ENCODE results near the gene BPTF. TPM values are rescaled to one million over a fixed set of nuclear protein-coding genes. Genes with fewer than 3 reads are reported as not detected.
"Not testable (repeated sequence)": the region's sequence is repeated elsewhere in the genome, so short reads cannot be mapped to it uniquely, and the experiment has no call there.

BPTF gene
- polyA plus RNA-seq, 1 donor = 145 TPM

- no peak for DNase-seq
These were observed 148.9 kb downstream of the BPTF start for GRCh38 chr17:67974185-67974584.

DNA sequence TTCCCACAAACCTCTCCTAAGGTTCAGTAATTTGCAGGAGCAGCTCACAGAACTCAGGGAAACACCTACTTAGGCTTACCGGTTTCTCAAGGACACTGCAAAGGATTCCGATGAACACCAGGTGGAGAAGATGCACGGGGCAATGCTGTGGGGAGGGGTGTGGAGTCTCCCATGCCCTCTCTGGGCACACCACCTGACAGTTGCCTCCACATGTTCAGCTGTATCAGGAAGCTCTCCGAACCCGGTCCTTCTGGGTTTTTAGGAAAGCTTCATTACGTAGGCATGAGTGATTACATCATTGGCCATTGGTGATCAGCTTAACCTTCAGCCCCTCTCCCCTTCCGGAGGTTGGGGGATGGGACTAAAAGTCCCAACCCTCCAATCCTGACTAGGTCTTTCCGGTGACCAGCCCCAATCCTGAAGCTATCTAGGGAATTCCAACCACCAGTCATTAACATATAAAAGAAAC is 149.3 kb downstream of the BPTF start:
- no peak for DNase-seq

DNA sequence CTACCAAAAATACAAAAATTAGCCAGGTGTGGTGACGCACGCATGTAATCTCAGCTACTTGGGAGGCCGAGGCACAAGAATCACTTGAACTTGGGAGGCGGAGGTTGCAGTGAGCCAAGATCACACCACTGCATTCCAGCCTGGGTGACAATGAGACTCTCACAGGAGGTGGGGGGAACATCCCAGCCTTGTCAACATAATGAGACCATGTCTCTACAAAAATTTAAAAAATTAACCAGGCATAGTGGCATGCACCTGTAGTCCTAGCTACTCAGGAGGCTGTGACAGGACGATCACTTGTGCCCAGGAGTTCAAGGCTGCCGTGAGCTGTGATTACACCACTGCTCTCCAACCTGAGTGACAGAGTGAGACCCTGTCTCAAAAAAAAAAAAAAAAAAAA is 151.0 kb downstream of the BPTF start:
- DNase-seq = not testable (repeated sequence)

DNA sequence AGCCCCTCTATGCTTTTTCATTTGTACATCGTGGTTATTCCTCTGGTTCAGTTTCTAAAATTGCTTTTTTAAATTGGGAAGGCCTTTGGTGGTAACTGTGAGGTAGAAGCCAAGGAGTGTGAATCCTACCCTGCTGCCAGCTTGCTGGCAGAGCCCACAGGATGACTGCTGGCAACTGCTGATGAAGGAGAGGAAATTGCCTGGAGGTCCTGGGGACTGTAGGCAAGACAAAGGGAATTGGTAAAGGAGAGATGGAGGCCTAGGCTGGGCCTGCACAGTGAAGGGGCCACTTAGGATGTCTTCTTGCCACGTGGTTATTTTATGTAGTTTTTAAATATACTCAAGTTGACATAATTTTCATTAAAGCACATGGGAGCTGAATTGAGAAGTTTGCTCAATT is 155.2 kb downstream of the BPTF start:
- no peak for DNase-seq

GRCh38 chr17:67980883-67981282 is 155.6 kb downstream of the BPTF start:
- DNase-seq = not testable (repeated sequence)

GRCh38 chr17:67982034-67982640 is 156.8 kb downstream of the BPTF start:
- peak; percentile 58 for DNase-seq

GRCh38 chr17:67982686-67983382 is 157.5 kb downstream of the BPTF start:
- DNase-seq = no peak

GRCh38 chr17:67983383-67983688 is 158.0 kb downstream of the BPTF start:
- no peak for DNase-seq

GRCh38 chr17:67990909-67991308 is 165.6 kb downstream of the BPTF start:
- DNase-seq = no peak

GRCh38 chr17:67992548-67993152 is 167.3 kb downstream of the BPTF start:
- no peak for DNase-seq

GRCh38 chr17:67993153-67993997 is 168.1 kb downstream of the BPTF start:
- peak; percentile 83 for DNase-seq

DNA sequence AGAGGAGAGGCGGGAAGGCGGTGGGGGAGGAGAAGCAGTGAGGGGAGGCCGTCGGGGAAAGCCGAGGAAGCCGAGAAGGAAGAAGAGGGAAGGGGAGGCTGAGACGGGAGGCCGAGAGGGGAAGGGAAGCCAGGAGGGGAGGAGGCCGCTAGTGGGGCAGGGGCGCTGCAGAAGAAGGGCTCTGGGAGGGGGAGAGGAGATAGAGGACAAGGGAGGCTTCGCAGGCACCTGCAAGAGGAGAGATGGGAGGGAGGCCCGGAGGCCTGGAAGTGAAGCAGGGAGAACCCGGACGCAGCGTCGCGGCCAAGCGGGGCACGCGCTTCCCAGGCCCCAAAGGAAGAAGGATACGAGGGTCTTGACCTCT is 168.7 kb downstream of the BPTF start:
- DNase-seq = no peak

- DNase-seq = no peak
These were observed 169.7 kb downstream of the BPTF start for GRCh38 chr17:67994817-67995569.

GRCh38 chr17:67995570-67996263 is 170.4 kb downstream of the BPTF start:
- DNase-seq = no peak

DNA sequence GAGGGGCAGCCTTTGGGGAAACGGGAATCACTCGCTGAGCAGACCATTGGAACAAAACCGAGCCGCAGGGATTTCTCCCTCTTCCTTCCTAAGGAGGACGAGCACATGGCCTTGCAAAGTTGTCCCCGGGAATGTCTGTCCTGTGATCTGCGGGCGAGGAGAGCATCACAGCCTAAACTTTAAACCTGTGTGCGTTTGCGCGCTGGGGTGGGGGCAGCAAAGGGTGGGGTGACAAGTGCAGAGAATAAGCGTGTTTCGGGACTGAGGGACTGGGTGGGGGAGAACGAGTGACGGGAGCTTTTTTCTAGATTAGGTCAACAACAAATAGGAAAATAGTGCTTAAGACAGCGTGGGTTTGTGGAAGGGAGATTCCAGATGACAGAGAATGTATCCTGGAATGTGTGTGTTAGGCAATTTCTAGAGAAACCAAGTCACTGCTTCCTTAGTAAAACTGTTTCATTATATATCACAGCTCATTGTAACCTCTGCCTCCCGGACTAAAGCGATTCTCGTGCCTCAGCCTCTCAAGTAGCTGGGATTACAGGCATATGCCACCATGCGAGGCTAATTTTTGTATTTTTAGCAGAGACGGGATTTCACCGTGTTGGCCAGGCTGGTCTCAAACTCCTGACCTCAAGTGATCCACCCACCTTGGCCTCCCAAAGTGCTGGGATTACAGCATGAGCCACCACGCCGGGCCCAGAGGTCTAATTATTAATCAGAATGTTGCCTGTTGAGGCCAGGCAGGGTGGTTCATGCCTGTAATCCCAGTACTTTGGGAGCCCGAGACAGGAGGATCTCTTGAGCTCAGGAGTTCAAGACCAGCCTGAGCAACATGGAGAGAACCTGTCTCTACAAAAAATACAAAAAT is 171.2 kb downstream of the BPTF start, which contains the start of gene C17orf58:
Gene C17orf58, minus strand, starts transcription at position 169 of the 871 bp plus-strand sequence. CDS start 271 bp downstream, outside the sequence.
- DNase-seq = not testable (repeated sequence)

GRCh38 chr17:67998466-67998865 is 173.2 kb downstream of the BPTF start:
- DNase-seq = no peak

- DNase-seq = no peak
These were observed 174.1 kb downstream of the BPTF start for GRCh38 chr17:67999291-67999911.

- no peak for DNase-seq
These were observed 178.9 kb downstream of the BPTF start for GRCh38 chr17:68004201-68004600.

GRCh38 chr17:68006797-68007196 is 181.5 kb downstream of the BPTF start:
- DNase-seq = no peak

- no peak for DNase-seq
These were observed 185.9 kb downstream of the BPTF start for GRCh38 chr17:68011199-68011665.

Measured in left kidney (tissue), 2 donors.